22Rv1 (cell line): Measurements from ENCODE around the gene PRRC2B.

Experiments used
- H3K27ac ChIP-seq: fragments of 450-650 bp; 2 replicates; pipeline ENCODE4 v1.5.1; 2017
- ZFX ChIP-seq: fragments of 450-650 bp; IDR thresholded peaks from 2 replicates; pipeline ENCODE4 v1.6.1; 2017; ENCODE audit warnings: antibody characterized with exemption, borderline replicate concordance
- TF ChIP-seq, protein P1 (sequence below): fragments of 450-650 bp; IDR thresholded peaks from 2 replicates; pipeline ENCODE4 v1.5.1; 2017; ENCODE audit warnings: mild to moderate bottlenecking

PRRC2B gene

DNA sequence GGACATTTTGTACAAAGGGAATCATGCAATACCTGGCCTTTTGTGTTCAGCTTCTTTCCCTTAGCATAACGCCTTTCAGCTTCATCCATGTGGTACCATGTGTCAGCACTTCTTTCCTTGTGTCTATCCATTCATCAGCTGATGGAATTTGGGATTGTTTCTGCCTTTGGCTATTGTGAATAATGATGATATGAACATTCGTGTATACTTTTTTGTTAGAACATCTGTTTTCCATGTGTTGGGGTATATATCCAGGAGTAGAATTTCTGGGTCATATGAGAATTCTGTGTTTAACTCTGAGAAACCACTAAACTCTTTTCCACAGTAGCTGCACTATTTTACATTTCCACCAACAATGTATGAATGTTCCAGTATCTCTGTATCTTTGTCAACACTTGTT lies 14.8 kb upstream of the PRRC2B start:
- TF ChIP-seq, protein P1, sequence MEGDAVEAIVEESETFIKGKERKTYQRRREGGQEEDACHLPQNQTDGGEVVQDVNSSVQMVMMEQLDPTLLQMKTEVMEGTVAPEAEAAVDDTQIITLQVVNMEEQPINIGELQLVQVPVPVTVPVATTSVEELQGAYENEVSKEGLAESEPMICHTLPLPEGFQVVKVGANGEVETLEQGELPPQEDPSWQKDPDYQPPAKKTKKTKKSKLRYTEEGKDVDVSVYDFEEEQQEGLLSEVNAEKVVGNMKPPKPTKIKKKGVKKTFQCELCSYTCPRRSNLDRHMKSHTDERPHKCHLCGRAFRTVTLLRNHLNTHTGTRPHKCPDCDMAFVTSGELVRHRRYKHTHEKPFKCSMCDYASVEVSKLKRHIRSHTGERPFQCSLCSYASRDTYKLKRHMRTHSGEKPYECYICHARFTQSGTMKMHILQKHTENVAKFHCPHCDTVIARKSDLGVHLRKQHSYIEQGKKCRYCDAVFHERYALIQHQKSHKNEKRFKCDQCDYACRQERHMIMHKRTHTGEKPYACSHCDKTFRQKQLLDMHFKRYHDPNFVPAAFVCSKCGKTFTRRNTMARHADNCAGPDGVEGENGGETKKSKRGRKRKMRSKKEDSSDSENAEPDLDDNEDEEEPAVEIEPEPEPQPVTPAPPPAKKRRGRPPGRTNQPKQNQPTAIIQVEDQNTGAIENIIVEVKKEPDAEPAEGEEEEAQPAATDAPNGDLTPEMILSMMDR, result no peak
- TF ChIP-seq ZFX, result no peak
- no peak overlapping the region for H3K27ac ChIP-seq

DNA sequence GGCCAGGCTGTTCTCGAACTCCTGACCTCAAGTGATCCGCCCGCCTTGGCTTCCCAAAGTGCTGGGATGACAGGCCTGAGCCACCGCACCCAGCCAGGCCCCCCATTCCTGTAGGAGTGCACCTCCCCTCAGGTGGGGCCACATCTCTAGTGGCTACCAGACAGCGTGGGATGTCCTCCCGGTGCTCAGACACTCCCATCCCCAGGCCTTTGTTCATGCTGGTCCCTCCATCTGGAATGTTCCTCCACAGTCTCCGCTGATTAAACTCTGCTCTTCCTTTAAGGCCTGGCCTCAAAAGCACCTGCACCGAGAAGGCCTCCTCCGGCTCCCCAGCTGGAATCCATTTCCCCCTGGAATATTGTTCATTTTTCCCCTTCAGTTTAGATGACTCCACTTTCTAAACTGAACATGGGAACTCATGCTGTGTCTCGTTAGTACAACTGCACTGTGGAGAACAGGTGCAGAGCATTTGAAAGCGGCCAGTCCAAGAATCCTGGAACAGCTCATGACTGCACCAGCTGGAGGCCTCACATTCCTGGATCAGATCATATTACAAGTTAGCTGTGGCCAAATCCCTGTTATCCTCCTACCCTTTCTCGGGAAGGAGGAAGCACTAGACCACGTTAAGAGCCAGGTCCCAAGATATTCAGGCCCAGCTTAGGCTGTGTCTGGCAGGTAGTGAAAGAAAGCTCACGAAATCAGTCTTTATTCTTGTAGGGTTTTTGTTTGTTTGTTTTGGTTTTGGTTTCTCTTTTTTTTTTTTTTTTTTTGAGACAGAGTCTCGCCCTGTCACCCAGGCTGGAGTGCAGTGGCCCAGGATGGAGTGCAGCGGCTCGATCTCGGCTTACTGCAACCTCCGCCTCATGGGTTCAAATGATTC lies 10.8 kb upstream of the PRRC2B start:
- TF ChIP-seq, protein P1, result no peak
- TF ChIP-seq ZFX, result no peak
- H3K27ac ChIP-seq, result peak overlapping the region; percentile 79

DNA sequence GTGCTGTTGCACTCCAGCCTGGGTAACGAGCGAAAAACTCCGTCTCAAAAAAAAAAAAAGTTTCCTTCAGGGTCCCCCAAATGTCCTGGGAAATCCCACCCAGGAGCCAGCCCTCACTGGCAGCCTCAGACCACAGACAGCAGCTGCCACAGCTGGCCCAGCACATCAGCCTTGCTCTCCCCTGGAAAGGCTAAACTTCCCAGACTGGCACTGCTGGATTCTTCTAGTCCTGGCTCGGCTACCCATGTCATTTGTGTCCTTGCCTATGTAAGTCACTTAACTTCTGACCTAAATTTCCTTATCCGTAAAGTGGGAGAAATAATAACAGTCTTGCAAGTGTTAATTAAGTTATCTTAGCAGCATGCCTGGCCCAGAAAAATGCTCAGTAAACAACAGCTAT lies 8.6 kb upstream of the PRRC2B start:
- no peak for TF ChIP-seq ZFX
- TF ChIP-seq, protein P1, result no peak

GRCh38 chr9:131386281-131386680 lies 7.6 kb upstream of the PRRC2B start:
- no peak overlapping the region for H3K27ac ChIP-seq
- TF ChIP-seq, protein P1, result no peak
- TF ChIP-seq ZFX, result no peak

More for the DNA sequence above, 8.6 kb upstream of the PRRC2B start:
- no peak overlapping the region for H3K27ac ChIP-seq

GRCh38 chr9:131387394-131387793 lies 6.5 kb upstream of the PRRC2B start:
- TF ChIP-seq ZFX, result no peak
- TF ChIP-seq, protein P1, result no peak
- no peak overlapping the region for H3K27ac ChIP-seq

DNA sequence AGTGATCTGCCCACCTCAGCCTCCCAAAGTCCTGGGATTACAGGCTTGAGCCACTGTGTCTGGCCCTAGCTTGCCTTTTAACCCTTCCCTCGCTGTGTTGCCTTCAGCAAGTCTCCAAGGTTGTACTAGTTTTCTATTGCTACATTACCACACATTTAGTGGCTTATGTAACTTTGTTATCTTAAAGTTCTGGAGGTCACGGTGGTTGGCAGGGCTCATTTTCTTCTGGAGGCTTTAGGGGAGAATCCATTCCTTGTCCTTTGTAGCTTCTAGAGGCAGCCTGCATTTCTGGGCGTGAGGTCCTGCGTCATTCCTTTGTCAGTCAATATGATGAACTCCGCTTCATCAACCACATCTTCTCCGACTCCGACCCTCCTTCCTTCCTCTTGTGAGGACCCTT lies 2.9 kb upstream of the PRRC2B start:
- TF ChIP-seq, protein P1, result no peak
- no peak overlapping the region for H3K27ac ChIP-seq

DNA sequence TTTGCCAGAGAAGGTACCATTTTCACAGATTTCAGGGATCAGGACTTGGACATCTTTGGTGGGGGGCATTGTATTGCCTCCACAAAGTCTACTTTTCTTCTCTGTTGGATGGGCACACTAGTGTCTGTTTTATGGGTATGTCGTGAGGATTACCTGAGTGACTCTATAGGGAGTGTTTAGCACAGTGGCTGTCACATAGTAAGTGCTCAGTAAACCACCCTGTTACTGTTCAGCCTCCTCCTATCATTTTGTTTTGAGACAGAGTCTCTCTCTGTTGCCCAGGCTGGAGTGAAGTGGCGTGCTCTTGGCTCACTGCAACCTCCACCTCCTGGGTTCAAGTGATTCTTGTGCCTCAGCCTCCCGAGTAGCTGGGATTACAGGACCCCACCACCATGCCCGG lies 2.4 kb upstream of the PRRC2B start:
- H3K27ac ChIP-seq, result no peak overlapping the region
- no peak for TF ChIP-seq ZFX
